ENCODE data around the gene NUDT22. TPM values are rescaled to one million over a fixed set of nuclear protein-coding genes. Genes with fewer than 3 reads are reported as not detected.

The NUDT22 gene
- total and polyA plus RNA-seq, 5 experiments from 2014 or later: 43.4 to 83.8 (median 50.4) TPM

- peak overlapping the region in 6 of 10 donors; percentile 4 to 72 (median 13) for H3K4me3 Mint-ChIP-seq
- peaks cover 13 to 44% (median 41%) of the 10 kb centered on the region in 4 donors for H3K4me1 Mint-ChIP-seq
- no peak for DNase-seq
- no peaks in the 10 kb centered on the region for H3K9me3 Mint-ChIP-seq
- no peaks in the 10 kb centered on the region for H3K27me3 Mint-ChIP-seq
- peak overlapping the region in 9 of 10 donors; percentile 13 to 100 (median 83) for H3K27ac Mint-ChIP-seq
- POLR2A ChIA-PET: interaction anchor here (1.1 to 13.8 kb wide), 2 partner anchors 33 to 66 kb away, joined by 3 to 176 read pairs; partner anchors contain the start of gene FERMT3
- ATAC-seq: no peak
- H3K36me3 Mint-ChIP-seq: peaks cover 0 to 15% (median 0%) of the 10 kb centered on the region in 3 donors
Observed at GRCh38 chr11:64238999-64239398, 12.9 kb downstream of the NUDT22 start.

DNA sequence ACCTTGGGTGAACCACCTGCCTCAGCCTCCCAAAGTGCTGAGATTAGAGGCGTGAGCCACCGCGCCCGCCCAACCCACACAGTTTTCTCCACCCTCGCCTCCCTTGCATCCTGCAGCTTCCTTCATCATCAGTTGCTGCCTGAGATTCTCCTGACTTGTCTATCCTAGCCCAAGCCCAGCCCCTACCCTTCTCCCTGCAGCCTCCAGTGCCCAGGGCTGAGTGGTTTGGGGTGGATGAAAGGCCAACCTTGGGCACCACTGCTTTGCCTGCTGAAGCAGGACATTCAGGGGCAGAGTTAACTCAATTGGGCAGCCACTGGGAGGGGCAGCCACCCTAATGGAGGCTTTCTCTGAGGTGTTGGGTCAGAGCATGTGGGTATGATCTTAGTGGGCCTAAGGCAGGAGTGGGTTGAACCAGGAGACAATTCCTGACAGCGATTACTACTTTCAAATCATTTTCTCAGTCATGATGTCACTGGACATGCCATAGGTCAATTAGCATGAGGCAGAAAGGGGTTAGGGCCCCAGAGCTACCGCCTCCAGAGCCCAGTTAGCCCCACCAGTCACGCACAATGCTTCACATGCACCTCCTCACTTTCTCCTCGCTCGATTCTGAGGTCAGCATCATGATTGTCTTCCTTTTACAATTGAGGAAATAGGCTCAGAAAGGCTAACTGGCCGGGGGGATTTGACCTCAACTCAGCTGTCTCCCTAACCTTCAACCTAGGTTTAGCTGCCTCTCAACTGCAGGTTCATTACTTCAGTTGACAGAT is 13.8 kb downstream of the NUDT22 start:
- Mint-ChIP-seq H3K27me3 (no peaks in the 10 kb centered on the region), H3K27ac (peak overlapping the region; percentile 96 to 100 (median 99)), H3K9me3 (no peaks in the 10 kb centered on the region), H3K36me3 (peaks cover 0 to 15% (median 0%) of the 10 kb centered on the region in 3 donors), H3K4me3 (peak overlapping the region; percentile 86 to 96 (median 93)), H3K4me1 (peaks cover 13 to 48% (median 40%) of the 10 kb centered on the region in 4 donors)
- POLR2A ChIA-PET: interaction anchor here (1.0 to 13.8 kb wide), 5 partner anchors 14 to 1422 kb away, joined by 3 to 176 read pairs (median 69); partner anchors contain the start of genes FERMT3, NUDT22, STIP1 and TRPT1
- ATAC-seq (no peak), DNase-seq (no peak)

- POLR2A ChIA-PET: interaction anchor here (0.6 to 13.8 kb wide), 16 partner anchors 7 to 1487 kb away, joined by 3 to 176 read pairs (median 8); partner anchors contain the start of genes BAD, DNAJC4, ESRRA and FERMT3
- Mint-ChIP-seq H3K4me1 (peaks cover 12 to 47% (median 40%) of the 10 kb centered on the region in 4 donors), H3K4me3 (peak within 1 kb of the TSS; percentile 86 to 96 (median 93)), H3K27me3 (no peaks in the 10 kb centered on the region), H3K27ac (peak within 1 kb of the TSS; percentile 96 to 100 (median 99)), H3K9me3 (no peaks in the 10 kb centered on the region), H3K36me3 (peaks cover 0 to 15% (median 0%) of the 10 kb centered on the region in 3 donors)
- ATAC-seq (peak; percentile 73 to 75), DNase-seq (peak; percentile 96 to 99 (median 98))
Observed at GRCh38 chr11:64240435-64241240, 14.6 kb downstream of the NUDT22 start, which contains the start of gene FKBP2. Gene FKBP2, plus strand, starts transcription at chr11:64241095. Its CDS starts 1,293 bp downstream, at chr11:64242388.

GRCh38 chr11:64241241-64241490 is 15.1 kb downstream of the NUDT22 start:
- no peaks in the 10 kb centered on the region for H3K27me3 Mint-ChIP-seq
- H3K9me3 Mint-ChIP-seq: no peaks in the 10 kb centered on the region
- ATAC-seq (peak; percentile 78), DNase-seq (peak in 6 of 10 donors; percentile 98 to 100 (median 100))
- POLR2A ChIA-PET: interaction anchor here (0.6 to 13.8 kb wide), 16 partner anchors 8 to 1487 kb away, joined by 3 to 176 read pairs (median 8); partner anchors contain the start of genes BAD, DNAJC4, ESRRA and FERMT3
- H3K36me3 Mint-ChIP-seq: peaks cover 0 to 15% (median 0%) of the 10 kb centered on the region in 3 donors
- H3K4me1 Mint-ChIP-seq: peaks cover 16 to 48% (median 42%) of the 10 kb centered on the region in 4 donors
- peak overlapping the region; percentile 96 to 100 (median 99) for H3K27ac Mint-ChIP-seq
- peak overlapping the region; percentile 86 to 96 (median 93) for H3K4me3 Mint-ChIP-seq

GRCh38 chr11:64241491-64242374 is 15.7 kb downstream of the NUDT22 start:
- H3K9me3 Mint-ChIP-seq: no peaks in the 10 kb centered on the region
- H3K27me3 Mint-ChIP-seq: no peaks in the 10 kb centered on the region
- POLR2A ChIA-PET: interaction anchor here (0.6 to 13.8 kb wide), 17 partner anchors 8 to 1488 kb away, joined by 3 to 176 read pairs (median 11); partner anchors contain the start of genes BAD, CATSPERZ, DNAJC4 and ESRRA
- H3K27ac Mint-ChIP-seq: peak overlapping the region; percentile 96 to 100 (median 99)
- peak overlapping the region; percentile 86 to 96 (median 93) for H3K4me3 Mint-ChIP-seq
- H3K36me3 Mint-ChIP-seq: peaks cover 0 to 15% (median 0%) of the 10 kb centered on the region in 3 donors
- peak; percentile 4 to 13 for ATAC-seq
- peaks cover 16 to 48% (median 43%) of the 10 kb centered on the region in 4 donors for H3K4me1 Mint-ChIP-seq
- DNase-seq: peak in 4 of 10 donors; percentile 99 to 100 (median 99)

DNA sequence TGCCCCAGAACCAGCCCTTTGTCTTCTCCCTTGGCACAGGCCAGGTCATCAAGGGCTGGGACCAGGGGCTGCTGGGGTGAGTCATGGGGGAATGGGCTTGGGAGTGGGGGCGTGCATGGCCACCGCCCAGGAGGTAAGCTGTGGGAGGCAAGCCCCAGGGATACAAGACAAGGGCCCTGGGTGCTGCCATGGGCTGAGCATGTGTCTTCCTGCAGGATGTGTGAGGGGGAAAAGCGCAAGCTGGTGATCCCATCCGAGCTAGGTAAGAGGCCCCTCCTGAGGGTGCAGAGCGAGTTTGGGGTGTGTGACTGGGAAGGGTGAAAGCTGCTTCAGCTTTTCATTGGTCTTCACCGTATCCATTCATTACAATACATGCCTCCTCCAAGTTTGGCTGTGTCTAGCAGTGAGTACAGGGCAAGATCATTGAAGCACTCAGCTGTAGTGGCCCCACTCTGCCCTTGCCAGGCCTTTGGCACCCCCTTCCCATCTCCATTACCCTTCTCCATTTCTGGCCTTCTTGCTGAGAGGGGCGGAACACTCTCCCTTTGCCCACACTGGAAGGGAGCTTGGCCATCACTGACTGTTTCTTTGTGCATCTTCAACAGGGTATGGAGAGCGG is 17.3 kb downstream of the NUDT22 start:
- POLR2A ChIA-PET: interaction anchor here (0.7 to 13.8 kb wide), 15 partner anchors 8 to 1402 kb away, joined by 3 to 176 read pairs (median 11); partner anchors contain the start of genes BAD, CATSPERZ, DNAJC4 and ESRRA
- Mint-ChIP-seq H3K36me3 (peaks cover 0 to 3% (median 0%) of the 10 kb centered on the region in 3 donors), H3K27ac (peak overlapping the region in 8 of 10 donors; percentile 12 to 86 (median 64)), H3K27me3 (no peaks in the 10 kb centered on the region), H3K4me1 (peaks cover 19 to 56% (median 52%) of the 10 kb centered on the region in 4 donors), H3K4me3 (peak overlapping the region; percentile 42 to 96 (median 63)), H3K9me3 (no peaks in the 10 kb centered on the region)
- ATAC-seq (no peak), DNase-seq (no peak)

- POLR2A ChIA-PET: interaction anchor here (0.9 to 13.8 kb wide), 15 partner anchors 8 to 1403 kb away, joined by 3 to 176 read pairs (median 17); partner anchors contain the start of genes BAD, CATSPERZ, DNAJC4 and ESRRA
- Mint-ChIP-seq H3K4me3 (peak overlapping the region in 7 of 10 donors; percentile 18 to 96 (median 62)), H3K4me1 (peaks cover 19 to 54% (median 50%) of the 10 kb centered on the region in 4 donors), H3K9me3 (no peaks in the 10 kb centered on the region), H3K27ac (peak overlapping the region in 9 of 10 donors; percentile 11 to 86 (median 52)), H3K27me3 (no peaks in the 10 kb centered on the region), H3K36me3 (peaks cover 0 to 2% (median 0%) of the 10 kb centered on the region in 3 donors)
- no peak for ATAC-seq
- DNase-seq: no peak
Observed at GRCh38 chr11:64244107-64244506, 18.0 kb downstream of the NUDT22 start.

DNA sequence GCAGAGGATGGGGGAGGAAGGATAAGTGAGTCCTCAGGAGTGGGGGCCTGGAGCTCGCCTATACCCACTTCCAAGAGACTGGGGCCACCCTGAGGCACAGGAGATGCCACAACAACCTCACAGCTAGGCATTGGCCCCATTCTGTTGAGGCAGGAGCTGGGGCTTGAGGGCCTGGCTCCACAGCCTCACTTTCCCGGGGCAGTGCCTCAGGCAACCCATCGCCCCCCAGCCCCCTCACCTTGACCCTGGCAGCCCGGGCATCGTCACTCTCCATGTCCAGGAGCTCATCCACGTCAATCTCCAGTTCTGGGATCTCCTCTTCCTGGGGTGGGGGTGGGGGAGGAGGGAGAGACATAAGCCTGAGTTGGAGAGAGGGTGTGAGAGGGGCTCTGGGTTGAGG is 18.9 kb downstream of the NUDT22 start:
- no peak for ATAC-seq
- peaks cover 19 to 52% (median 50%) of the 10 kb centered on the region in 4 donors for H3K4me1 Mint-ChIP-seq

DNA sequence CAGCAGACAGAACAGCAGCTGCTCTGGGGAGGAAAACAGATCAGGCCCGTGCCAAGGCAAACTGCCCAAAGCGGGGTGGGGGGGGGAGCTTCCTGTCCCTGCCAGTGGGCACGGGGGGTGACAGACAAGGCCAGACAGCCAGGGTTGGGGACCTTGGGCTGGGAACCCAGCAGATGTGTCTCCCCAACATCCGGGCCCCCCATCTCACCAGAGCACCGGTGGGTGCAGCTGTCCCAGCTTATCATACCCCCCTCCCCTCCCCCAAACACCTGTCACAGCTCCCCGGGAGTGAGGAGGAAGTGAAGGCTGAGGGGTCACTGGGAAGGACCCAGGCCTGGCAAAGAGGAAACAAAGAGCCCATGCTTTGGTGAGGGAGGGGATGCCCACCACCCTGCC is 19.3 kb downstream of the NUDT22 start:
- H3K27me3 Mint-ChIP-seq: no peaks in the 10 kb centered on the region
- no peak for ATAC-seq
- POLR2A ChIA-PET: interaction anchor here (0.6 to 13.8 kb wide), 16 partner anchors 9 to 694 kb away, joined by 3 to 176 read pairs (median 6); partner anchors contain the start of genes BAD, DNAJC4, FERMT3 and GPR137
- H3K4me3 Mint-ChIP-seq: peak overlapping the region; percentile 79 to 92 (median 88)
- DNase-seq: peak in 1 of 10 donors; percentile 52
- H3K4me1 Mint-ChIP-seq: peaks cover 18 to 49% (median 47%) of the 10 kb centered on the region in 4 donors
- peak overlapping the region in 9 of 10 donors; percentile 57 to 93 (median 80) for H3K27ac Mint-ChIP-seq
- no peaks in the 10 kb centered on the region for H3K9me3 Mint-ChIP-seq
- H3K36me3 Mint-ChIP-seq: peaks cover 0 to 2% (median 0%) of the 10 kb centered on the region in 3 donors

More for the DNA sequence above, 18.9 kb downstream of the NUDT22 start:
- Mint-ChIP-seq H3K36me3 (peaks cover 0 to 2% (median 0%) of the 10 kb centered on the region in 3 donors), H3K9me3 (no peaks in the 10 kb centered on the region), H3K27me3 (no peaks in the 10 kb centered on the region), H3K27ac (peak overlapping the region in 7 of 10 donors; percentile 27 to 93 (median 80)), H3K4me3 (peak overlapping the region; percentile 44 to 92 (median 86))
- POLR2A ChIA-PET: interaction anchor here (0.6 to 13.8 kb wide), 17 partner anchors 9 to 693 kb away, joined by 3 to 176 read pairs (median 6); partner anchors contain the start of genes BAD, DNAJC4, FERMT3 and GPR137
- no peak for DNase-seq
